Neutrophil (primary cell): ENCODE results near the gene PROCA1.
A peak's percentile ranks its signal among the peaks of the same experiment; 100 is the strongest.
"Not testable (repeated sequence)": the region's sequence is repeated elsewhere in the genome, so short reads cannot be mapped to it uniquely, and the experiment has no call there.

ENCODE experiments used
- H3K27ac ChIP-seq: fragments of 200-600 bp; sonication (generic); 2 replicates; pipeline ENCODE4 v1.5.1; 2016; ENCODE audit warnings: mild to moderate bottlenecking, moderate library complexity
- H3K27me3 ChIP-seq: fragments of 200-600 bp; sonication (generic); 2 replicates; pipeline ENCODE4 v1.6.0; 2016; ENCODE audit warnings: mild to moderate bottlenecking
- H3K36me3 ChIP-seq: fragments of 200-600 bp; sonication (generic); 2 replicates; pipeline ENCODE4 v1.5.1; 2017
- H3K4me1 ChIP-seq, 2 experiments: fragments of 200-600 bp in 1 of 2; sonication (generic) in 1 of 2; 1 replicate in 1 of 2; 2 replicates in 1 of 2; pipeline versions ENCODE4 v1.5.1 to v1.6.1; 2013 to 2016; ENCODE audit warnings: low read depth in 1 of 2, low read length in 1 of 2, mild to moderate bottlenecking in 1 of 2, moderate library complexity in 1 of 2; ENCODE audit not compliant: control insufficient read depth in 1 of 2, insufficient read depth in 1 of 2
- H3K4me3 ChIP-seq, 2 experiments: fragments of 200-600 bp in 1 of 2; sonication (generic) in 1 of 2; 1 replicate in 1 of 2; 2 replicates in 1 of 2; pipeline ENCODE4 v1.5.1; 2013 to 2016; ENCODE audit warnings: low read depth in 1 of 2, low read length in 1 of 2, mild to moderate bottlenecking in 1 of 2, moderate library complexity in 1 of 2
- H3K9me3 ChIP-seq: fragments of 200-600 bp; sonication (generic); 2 replicates; pipeline ENCODE4 v1.5.1; 2016
- TF ChIP-seq, protein P1 (sequence below): fragments of 200-600 bp; sonication (generic); IDR thresholded peaks from 2 replicates; pipeline ENCODE4 v1.5.1; 2016; ENCODE audit warnings: antibody characterized with exemption

PROCA1 gene

DNA sequence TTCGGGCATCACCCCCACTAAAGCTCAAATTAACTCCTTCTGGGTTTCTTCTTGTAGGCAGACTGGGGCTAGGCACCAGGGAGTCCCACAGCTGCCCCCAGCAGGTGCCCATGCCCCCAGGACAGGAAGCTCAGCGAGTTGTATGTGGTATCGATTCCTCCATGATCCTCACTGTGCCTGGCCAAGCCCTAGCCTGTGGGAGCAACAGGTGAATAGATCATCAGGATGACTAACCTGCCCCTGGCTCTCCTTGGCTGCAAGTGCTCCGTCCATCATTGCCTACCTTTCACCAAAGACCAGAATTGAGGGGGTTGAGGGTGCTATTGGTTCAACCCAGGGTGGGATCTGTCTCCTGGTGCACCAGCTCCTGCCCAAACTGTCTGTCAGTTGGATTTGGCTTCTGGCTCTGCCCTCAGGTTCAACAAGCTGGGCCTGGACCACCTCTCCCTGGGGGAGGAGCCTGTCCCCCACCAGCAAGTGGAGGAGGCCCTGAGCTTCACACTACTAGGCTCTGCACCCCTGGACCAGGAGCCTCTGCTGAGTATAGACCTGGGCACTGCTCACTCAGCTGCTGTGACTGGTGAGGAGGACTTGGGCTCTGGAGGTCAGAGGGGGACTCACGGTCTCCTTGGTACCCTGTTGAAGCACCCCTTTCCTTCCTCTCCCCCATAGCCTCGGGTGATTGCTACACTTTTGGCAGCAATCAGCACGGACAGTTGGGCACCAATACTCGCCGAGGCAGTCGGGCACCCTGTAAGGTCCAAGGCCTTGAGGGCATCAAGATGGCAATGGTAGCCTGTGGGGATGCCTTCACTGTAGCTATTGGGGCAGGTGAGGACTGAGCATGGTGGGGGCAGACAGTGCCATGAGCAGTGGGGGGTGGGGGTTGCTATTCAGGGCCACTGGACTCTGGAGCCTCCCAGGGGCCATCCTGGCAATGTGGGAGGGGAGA is 29.0 kb upstream of the PROCA1 start:
- no peak overlapping the region for H3K27ac ChIP-seq
- TF ChIP-seq, protein P1, sequence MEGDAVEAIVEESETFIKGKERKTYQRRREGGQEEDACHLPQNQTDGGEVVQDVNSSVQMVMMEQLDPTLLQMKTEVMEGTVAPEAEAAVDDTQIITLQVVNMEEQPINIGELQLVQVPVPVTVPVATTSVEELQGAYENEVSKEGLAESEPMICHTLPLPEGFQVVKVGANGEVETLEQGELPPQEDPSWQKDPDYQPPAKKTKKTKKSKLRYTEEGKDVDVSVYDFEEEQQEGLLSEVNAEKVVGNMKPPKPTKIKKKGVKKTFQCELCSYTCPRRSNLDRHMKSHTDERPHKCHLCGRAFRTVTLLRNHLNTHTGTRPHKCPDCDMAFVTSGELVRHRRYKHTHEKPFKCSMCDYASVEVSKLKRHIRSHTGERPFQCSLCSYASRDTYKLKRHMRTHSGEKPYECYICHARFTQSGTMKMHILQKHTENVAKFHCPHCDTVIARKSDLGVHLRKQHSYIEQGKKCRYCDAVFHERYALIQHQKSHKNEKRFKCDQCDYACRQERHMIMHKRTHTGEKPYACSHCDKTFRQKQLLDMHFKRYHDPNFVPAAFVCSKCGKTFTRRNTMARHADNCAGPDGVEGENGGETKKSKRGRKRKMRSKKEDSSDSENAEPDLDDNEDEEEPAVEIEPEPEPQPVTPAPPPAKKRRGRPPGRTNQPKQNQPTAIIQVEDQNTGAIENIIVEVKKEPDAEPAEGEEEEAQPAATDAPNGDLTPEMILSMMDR = no peak
- H3K9me3 ChIP-seq = no peaks in the 10 kb centered on the region
- no peaks in the 10 kb centered on the region for H3K36me3 ChIP-seq
- peaks cover 27 to 36% of the 10 kb centered on the region in 2 experiments for H3K4me1 ChIP-seq
- peak overlapping the region in 1 of 2 experiments; percentile 42 for H3K4me3 ChIP-seq
- peaks cover 36% of the 10 kb centered on the region for H3K27me3 ChIP-seq

DNA sequence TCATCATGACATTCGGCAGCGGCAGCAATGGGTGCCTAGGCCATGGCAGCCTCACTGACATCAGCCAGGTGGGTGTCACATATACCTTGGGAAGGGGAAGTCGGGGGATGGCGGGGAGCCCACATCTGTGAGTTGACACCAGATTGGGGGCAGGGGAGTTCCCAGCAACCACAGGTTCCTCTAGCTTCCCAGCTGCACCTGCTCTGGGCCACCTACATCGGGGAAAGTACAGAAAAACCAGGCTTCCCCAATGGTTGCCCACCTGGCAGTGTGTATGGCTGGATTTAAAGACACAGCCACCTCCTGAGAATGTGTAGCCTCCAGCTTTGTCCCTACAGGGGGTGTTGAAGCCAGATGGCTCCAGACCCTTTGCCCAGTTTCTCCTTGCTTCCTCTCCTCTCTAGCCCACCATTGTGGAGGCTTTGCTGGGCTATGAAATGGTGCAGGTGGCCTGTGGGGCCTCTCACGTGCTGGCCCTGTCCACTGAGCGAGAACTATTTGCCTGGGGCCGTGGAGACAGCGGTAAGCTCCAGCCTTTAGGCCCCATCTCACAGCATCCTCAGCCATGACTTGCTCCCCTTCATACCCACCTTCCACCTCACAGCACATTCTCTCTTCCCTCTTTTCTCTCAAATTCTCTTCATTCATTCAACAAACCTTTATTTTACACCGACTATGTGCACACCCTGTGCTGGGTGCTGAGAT is 27.1 kb upstream of the PROCA1 start:
- Histone ChIP-seq H3K4me3 (no peak overlapping the region), H3K9me3 (no peaks in the 10 kb centered on the region), H3K27me3 (peaks cover 18% of the 10 kb centered on the region), H3K4me1 (peaks cover 18 to 22% of the 10 kb centered on the region in 2 experiments), H3K36me3 (no peaks in the 10 kb centered on the region), H3K27ac (no peak overlapping the region)
- TF ChIP-seq, protein P1 = no peak

DNA sequence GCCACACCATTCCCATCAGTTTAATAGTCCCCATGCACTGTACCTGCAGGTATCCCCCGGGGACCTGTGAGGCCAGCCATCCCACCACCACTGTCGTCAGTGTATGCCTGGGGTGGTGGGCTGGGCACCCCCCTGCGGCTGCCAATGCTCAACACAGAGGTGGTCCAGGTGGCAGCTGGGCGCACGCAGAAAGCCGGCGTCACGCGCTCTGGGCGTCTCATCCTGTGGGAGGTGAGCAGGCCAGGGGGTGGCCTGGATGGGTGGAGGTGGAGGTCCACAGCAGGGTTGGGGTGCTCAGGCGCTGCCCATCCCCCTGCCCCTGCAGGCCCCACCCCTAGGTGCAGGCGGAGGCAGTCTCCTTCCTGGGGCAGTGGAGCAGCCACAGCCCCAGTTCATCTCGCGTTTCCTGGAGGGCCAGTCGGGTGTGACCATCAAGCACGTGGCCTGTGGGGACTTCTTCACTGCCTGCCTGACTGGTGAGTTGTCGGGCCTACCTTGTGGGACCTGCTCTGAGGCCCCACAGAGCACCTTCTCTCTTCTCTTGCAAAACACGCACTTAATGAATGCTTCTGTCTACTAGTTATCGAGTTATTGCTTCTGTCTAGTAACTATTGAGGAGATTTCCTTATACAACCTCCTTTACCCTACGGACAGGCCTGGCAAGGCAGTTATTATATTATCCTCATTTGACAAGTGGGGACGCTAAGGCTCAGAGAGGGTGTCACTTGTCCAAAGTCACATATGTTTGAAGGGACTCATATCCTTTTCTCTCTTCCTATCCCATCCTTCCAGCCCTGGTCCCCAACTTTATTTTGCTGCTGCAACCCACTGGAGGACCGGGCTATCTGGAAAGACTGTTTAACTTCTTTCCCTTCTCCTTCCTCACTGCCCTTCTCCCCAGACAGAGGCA is 26.3 kb upstream of the PROCA1 start:
- Histone ChIP-seq H3K9me3 (no peaks in the 10 kb centered on the region), H3K36me3 (no peaks in the 10 kb centered on the region), H3K4me3 (no peak overlapping the region), H3K4me1 (peaks cover 11 to 15% of the 10 kb centered on the region in 2 experiments), H3K27me3 (peaks cover 13% of the 10 kb centered on the region), H3K27ac (no peak overlapping the region)
- TF ChIP-seq, protein P1 = no peak

DNA sequence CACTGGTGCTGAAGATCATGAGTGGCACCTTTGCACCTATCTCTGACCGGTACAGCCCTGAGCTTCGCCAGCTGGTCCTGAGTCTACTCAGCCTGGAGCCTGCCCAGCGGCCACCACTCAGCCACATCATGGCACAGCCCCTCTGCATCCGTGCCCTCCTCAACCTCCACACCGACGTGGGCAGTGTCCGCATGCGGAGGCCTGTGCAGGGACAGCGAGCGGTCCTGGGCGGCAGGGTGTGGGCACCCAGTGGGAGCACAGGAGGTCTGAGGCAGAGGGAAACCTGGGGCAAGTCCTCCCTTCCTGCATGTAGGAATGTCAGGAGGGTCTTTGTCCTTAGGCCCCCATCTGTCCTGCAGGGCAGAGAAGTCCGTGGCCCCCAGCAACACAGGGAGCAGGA is 25.6 kb upstream of the PROCA1 start:
- TF ChIP-seq, protein P1 = no peak
- Histone ChIP-seq H3K4me1 (peaks cover 10 to 14% of the 10 kb centered on the region in 2 experiments), H3K9me3 (no peaks in the 10 kb centered on the region), H3K4me3 (no peak overlapping the region), H3K36me3 (no peaks in the 10 kb centered on the region), H3K27ac (no peak overlapping the region), H3K27me3 (peaks cover 7% of the 10 kb centered on the region)

DNA sequence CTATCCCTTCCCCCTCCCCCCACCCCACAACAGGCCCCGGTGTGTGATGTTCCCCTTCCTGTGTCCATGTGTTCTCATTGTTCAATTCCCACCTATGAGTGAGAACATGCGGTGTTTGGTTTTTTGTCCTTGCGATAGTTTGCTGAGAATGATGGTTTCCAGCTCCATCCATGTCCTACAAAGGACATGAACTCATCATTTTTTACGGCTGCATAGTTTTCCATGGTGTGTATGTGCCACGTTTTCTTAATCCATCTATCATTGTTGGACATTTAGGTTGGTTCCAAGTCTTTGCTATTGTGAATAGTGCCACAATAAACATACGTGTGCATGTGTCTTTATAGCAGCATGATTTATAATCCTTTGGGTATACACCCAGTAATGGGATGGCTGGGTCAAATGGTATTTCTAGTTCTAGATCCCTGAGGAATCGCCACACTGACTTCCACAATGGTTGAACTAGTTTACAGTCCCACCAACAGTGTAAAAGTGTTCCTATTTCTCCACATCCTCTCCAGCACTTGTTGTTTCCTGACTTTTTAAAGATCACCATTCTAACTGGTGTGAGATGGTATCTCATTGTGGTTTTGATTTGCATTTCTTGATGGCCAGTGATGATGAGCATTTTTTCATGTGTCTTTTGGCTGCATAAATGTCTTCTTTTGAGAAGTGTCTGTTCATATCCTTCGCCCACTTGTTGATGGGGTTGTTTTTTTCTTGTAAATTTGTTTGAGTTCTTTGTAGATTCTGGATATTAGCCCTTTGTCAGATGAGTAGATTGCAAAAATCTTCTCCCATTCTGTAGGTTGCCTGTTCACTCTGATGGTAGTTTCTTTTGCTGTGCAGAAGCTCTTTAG is 24.5 kb upstream of the PROCA1 start:
- not testable (repeated sequence) for H3K27ac ChIP-seq, H3K36me3 ChIP-seq, H3K27me3 ChIP-seq, H3K9me3 ChIP-seq, H3K4me3 ChIP-seq, H3K4me1 ChIP-seq
